Measurements from ENCODE around the gene NR4A1. TPM values are rescaled to one million over a fixed set of nuclear protein-coding genes. Genes with fewer than 3 reads are reported as not detected.

The NR4A1 gene
- total RNA-seq, 1 experiment from 2014 or later = 4.4 TPM

DNA sequence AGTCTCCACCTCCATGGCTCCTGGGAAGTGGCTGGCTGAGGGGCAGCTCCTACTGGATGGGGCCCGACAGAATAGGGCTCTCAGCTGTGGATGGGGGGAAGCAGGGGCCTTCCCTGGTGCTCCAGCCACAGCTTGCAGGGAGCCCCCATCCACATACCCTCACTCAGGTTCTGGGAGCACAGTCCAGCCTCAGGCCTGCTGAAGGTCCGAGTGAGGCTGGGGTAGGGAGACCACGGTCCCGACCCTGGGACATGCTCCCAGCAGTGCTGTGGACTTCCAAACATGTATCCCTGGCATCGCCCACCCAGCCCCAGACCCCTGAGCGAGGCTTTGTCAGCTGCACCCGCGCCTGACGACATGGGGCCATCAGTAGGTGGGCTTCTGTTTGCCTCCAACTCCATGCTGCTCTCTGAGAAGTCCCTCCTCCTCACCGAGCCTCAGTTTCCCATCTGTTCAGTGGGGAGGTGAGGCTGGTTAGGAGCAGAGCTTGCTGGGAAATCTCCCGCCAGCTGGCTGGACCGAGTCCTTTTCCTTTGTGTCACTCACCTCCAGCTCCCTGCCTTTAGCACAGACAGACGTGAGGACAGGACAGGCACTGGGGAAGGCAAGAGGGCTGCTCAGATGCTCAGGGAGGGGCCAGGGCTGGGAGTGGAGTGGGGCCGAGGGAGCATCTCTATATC is 9.4 kb downstream of the NR4A1 start:
- H3K4me3 ChIP-seq = no peak overlapping the region
- no peaks in the 10 kb centered on the region for H3K9me3 ChIP-seq
- no peaks in the 10 kb centered on the region for H3K27me3 ChIP-seq
- no peak for DNase-seq
- H3K36me3 ChIP-seq = 0 out of 2 replicates have a peak, but pooled peaks cover 2% of the 10 kb centered on the region

DNA sequence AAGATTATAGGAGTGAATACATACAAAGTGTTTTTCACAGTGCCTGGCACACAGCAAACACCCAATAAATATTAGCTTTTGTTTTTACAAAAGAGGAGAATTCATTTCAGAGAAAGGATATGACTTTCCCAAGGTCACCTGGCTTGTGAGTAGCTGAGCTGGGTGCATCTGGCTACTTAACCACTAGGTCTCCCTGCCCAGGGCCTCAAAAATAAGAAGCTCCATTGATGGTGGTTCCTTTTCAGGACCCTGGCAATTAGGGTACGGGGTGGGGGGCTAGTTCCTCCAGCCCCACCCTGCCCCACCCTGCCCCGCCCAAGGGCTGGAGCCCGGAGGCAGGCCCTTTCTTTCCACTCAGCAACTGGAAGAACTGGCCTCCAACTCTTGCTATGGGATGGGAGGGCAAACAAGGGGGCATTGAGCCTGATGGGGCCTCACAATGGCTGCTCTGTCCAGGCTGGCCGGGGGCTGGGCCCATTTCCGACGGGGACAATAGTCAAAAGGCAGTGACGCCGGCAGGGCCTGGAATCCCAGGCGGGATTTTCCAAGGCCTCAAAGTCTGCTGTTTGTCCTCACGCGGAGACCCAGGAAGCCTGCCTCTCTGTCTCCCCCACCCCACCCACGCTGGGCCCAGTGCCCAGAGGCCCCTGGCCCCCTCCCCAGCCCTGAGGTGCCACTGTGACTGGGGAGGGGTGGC is 10.4 kb downstream of the NR4A1 start:
- Histone ChIP-seq H3K4me3 (no peak overlapping the region), H3K9me3 (no peaks in the 10 kb centered on the region), H3K36me3 (0 out of 2 replicates have a peak, but pooled peaks cover 2% of the 10 kb centered on the region), H3K27me3 (no peaks in the 10 kb centered on the region)
- no peak for DNase-seq

DNA sequence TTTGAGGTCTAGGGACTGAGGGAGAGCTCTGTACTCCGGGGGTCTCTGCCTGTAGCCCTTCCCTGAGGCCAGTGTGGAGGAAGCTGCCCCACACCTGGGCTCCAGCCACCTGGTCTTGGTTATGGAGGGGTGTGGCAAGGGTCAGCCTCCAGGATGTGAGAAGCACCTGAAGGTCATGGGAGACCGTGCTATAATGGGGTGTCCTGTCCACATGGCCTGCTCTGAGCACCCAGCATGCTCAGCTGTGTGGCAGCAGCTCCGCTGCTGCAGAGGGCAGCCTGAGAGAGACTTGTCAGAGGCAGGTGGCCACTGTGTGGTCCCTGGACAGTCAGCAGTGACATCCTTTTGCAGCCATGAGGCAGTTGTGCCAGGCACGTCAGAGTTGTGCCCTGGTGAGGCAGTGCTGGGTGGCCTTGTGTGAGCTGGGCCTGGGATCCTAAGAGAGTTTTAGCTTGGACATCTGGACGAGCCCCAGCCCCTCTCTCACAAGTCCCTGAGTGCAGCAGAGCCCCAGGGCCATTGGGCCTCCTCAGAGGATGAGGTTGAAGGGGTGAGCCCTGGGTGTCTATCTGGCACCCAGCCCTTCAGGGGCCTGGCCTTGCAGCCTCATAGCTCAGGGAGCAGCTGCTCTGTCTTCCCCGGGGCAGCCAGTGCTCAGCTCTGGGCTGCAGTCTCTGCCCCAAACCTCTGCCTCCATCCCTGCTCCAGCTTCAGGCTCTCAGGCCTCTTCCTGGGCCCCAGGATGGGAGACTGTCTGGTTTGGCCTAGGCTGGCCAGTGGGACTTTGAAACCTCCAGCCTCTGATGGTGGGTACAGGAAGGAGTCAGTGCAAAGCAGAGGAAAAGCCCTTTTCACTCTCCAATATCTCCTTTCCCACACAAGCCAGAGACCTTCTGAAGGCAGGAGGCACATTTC is 11.2 kb downstream of the NR4A1 start:
- H3K9me3 ChIP-seq = no peaks in the 10 kb centered on the region
- H3K4me3 ChIP-seq = no peak overlapping the region
- H3K36me3 ChIP-seq = no peaks in the 10 kb centered on the region
- no peaks in the 10 kb centered on the region for H3K27me3 ChIP-seq
- DNase-seq = no peak

DNA sequence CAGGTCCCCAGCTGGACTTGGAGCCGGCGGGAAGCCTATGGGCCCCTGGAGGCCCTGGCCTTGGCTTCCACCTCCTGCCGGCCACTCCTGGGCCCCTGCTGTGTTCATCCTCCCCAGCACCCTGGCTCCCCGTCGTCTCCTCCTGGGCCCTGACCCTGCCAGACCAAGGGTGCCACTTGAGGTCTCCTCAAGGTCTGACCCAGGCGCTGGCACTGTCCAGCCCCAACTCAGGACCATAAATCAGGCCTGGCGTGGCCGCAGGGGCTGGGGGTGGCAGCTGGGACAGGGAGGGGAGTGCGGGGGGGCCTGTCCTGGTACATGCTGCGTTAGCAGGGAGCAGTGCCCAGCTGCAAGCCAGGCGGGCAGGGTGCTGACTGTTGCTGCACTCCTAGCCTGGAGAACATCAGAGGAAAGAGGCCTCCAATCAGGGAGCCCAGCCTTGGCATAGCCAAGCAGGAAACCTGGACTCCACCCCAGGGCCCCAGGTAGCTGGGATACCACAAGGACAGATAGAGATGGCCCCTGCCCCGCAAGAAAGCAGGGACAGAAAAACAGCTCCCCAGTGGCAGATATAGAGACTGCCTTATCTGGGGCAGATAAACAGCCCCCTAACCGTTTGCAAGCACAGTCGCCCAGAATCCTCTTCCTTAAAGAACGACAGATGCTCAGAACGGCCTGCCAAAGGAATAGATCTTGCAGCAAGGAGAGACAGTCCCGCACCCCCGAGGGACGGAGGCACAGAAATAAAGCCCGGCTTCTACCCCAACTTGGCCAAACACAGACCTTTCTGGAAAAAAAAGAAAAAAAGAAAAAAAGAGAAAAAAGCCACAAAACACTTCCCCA is 12.1 kb downstream of the NR4A1 start:
- no peaks in the 10 kb centered on the region for H3K9me3 ChIP-seq
- H3K27me3 ChIP-seq = no peaks in the 10 kb centered on the region
- peak; percentile 50 for DNase-seq
- no peaks in the 10 kb centered on the region for H3K36me3 ChIP-seq
- no peak overlapping the region for H3K4me3 ChIP-seq

DNA sequence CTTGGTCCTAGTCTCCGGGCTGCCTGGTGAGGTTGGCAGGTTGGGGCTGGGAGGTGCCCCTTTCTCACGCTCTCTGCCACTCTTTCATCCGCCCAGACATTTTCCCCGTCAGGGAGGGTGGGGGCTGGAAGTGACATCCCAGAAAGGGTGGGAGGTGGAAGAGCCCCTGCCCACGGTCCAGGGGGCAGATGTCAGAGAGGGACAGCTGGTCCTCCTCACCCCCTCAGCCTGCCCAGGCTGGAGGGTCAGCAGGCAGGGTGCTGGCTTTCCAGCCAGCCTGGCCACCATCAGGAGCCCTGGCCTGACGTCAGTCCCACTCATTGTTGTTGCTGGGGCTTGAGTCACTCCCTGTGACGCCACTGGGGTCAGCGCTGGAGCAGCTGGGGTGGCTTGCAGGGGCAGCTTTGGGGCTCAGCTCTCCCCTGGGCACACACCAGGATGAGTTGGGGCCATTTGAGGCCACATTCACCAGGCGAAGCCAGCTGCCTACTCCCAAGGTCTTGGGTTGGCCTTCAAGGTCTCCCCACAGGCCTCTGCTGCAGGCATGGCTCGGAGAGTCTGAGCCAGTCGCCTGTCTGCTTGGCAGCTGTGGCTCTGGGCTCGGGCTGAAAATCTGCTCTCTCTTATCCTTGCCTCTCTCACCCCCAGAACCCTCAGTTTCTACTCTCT is 12.9 kb downstream of the NR4A1 start:
- Histone ChIP-seq H3K4me3 (no peak overlapping the region), H3K36me3 (no peaks in the 10 kb centered on the region), H3K27me3 (no peaks in the 10 kb centered on the region), H3K9me3 (no peaks in the 10 kb centered on the region; the same call in 1 of the 2 replicates)
- DNase-seq = peak; percentile 58

DNA sequence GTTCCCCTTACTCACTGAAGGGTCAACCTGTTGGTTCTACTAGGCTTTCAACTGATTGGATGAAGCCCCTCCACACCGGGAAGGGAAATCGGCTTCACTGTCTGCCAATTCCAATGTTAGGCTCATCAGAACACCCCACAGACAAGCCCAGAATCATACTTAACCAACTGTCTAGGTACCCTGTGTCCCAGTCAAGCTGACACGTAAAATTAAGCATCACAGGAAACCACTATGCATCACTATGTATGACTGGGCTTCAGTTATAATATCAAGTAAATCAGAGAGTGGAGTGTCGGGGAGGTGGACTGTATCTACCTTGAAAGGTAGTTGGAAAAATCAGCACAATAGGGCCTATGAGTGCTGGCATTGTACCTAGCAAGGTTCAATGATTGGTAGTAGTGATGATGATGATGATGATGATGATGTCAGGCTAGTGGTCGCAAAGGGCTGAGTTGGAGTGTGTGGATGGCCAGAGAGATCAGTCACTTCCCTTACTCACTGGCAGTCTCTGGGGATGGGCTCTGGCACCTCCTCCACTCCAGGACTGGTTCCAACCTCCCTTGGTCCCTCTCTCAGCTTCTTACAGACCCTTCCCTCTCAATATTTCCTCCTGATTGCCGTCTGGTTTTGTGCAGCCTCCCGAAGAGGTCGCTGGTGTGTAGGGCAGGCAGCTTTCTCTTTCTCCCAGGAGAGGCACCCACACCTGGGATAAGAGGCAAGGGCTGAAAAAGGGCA is 15.3 kb downstream of the NR4A1 start:
- no peak for DNase-seq
- Histone ChIP-seq H3K36me3 (peaks cover 3% of the 10 kb centered on the region), H3K4me3 (no peak overlapping the region), H3K9me3 (no peaks in the 10 kb centered on the region; the same call in 1 of the 2 replicates), H3K27me3 (no peaks in the 10 kb centered on the region)

DNA sequence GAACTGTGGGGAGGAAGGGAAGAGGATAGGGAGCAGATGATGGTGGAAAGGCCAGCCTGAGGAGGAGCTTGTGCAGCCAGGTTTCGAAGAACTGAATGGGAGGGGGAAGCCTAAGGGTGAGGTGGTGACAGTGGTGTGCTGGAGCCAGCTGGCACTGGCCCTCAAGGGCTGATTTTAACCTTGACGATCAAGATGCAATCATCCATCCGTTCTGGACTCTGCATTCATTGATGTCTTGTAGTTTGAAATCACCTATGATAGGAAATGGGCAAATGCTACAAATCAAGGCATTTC is 15.8 kb downstream of the NR4A1 start:
- no peaks in the 10 kb centered on the region for H3K27me3 ChIP-seq
- no peak overlapping the region for H3K4me3 ChIP-seq
- H3K9me3 ChIP-seq = no peaks in the 10 kb centered on the region; the same call in 1 of the 2 replicates
- DNase-seq = no peak
- peaks cover 8% of the 10 kb centered on the region for H3K36me3 ChIP-seq

DNA sequence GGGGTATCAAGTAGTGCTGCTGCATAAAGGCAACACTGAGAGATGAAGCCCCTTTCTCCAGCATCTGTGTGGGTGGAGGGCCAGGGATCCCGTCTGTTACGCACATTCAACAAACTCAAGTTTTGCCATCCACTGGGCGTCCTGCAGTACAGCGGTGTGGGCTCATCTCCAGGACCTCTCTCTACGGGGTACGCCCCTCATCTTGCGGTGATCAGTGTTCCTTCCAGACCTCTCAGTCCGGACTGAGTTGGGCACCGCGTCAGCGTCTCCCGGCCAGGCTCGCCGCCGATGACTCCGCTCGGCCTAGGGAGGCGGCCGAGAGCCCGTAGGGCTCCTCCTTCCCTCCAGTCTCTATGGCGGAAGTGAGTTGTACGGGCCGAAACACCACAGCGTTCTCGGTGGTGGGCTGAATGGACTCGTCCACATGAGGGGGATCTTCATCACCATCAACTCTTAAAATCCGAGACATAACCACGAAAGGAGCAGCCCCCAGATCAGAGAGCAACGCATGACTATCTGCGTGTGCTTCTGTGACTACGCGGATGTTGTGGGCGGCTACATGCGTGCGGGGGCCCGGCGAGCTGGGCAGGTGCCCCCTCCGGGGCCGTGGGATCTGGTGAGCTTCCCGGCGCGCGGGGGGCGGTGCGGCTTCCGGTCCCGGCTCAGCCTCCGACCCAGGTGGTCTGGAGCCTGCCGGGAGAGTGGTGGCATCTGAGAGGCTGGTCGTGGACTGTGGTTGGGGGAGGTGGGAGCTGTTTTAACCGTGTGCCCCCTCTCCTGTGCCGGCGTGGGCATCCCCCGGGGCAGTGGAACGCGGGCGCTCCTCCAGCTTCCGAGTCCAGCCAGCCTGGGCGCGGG is 18.3 kb downstream of the NR4A1 start, which contains the start of gene ATG101:
TSS of gene ATG101 (plus strand) at position 652 of the 858 bp plus-strand sequence. CDS start 3,673 bp downstream, outside the sequence.
- H3K27me3 ChIP-seq = no peaks in the 10 kb centered on the region
- no peaks in the 10 kb centered on the region; the same call in 1 of the 2 replicates for H3K9me3 ChIP-seq
- peaks cover 29% of the 10 kb centered on the region for H3K36me3 ChIP-seq
- peak; percentile 91 for DNase-seq
- peak within 1 kb of the TSS; percentile 83 for H3K4me3 ChIP-seq

DNA sequence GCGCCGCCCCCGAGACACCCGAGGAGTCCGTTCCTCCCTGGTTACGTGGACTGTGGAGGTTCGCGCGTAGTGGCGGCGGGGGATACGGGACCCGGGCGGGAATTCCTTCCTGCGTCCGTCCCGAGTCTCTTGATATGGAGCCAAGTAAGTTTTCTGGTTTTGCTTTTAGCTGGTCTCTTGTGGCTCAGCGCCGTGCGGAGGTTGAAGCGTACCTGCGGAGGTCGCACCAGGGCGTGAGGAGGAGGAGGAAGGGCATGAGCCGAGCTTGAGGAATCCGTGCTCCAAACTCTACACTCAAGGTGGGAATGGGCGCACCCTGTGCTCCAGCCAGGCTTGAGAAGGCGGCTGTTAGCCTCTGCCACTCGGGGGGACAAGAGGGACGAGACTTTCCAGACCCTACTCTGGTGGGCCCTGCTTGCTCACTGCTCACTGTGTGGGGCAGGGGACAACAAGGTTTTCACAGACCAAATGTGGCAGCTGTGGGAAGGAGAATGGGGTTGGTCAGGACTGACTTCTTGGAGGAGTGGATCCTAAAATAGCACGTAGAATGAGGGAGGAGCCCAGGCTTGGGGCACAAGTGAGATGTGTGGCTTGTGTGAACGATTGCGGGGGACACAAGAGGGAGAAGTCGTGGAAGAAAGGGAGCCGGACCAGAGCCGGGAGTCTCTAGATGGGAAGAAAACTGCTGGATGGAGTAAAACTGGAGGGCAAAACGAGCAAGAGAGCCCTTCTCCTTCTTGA is 19.1 kb downstream of the NR4A1 start:
- Histone ChIP-seq H3K4me3 (peak overlapping the region; percentile 83), H3K9me3 (no peaks in the 10 kb centered on the region; the same call in 1 of the 2 replicates), H3K36me3 (peaks cover 37% of the 10 kb centered on the region), H3K27me3 (no peaks in the 10 kb centered on the region)
- no peak for DNase-seq

DNA sequence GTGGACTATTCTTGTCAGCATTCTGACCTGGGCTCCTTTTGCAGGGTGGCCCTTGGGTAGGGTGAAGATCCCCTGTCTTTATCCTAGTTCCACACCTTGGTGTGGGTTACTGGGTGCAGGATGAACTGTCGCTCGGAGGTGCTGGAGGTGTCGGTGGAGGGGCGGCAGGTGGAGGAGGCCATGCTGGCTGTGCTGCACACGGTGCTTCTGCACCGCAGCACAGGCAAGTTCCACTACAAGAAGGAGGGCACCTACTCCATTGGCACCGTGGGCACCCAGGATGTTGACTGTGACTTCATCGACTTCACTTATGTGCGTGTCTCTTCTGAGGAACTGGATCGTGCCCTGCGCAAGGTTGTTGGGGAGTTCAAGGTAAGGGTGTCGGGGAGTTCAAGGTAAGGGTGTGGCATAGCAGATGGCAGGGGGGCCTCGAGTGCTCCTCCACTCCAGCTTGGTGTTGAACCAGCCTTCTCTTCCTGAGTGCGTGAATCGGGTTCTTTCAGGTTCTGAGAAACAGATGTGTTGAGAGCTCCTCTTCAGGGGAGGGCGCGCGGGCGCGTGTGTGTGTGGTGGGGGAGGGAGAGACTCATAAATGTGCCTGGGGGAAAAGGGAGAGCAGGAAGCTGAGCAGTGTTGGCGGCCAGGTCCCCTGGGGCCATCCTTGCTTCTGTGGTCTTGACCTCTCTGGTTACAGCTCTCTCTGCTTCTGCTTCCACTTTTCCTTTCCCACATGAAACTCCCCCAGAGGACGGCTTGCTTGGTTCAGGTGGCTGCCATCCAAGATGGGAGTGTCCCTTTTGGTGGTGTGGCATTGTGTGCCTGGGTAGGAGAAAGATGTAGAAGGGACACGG is 22.5 kb downstream of the NR4A1 start:
- Histone ChIP-seq H3K27me3 (no peaks in the 10 kb centered on the region), H3K36me3 (peaks cover 58% of the 10 kb centered on the region)
- no peak for DNase-seq

DNA sequence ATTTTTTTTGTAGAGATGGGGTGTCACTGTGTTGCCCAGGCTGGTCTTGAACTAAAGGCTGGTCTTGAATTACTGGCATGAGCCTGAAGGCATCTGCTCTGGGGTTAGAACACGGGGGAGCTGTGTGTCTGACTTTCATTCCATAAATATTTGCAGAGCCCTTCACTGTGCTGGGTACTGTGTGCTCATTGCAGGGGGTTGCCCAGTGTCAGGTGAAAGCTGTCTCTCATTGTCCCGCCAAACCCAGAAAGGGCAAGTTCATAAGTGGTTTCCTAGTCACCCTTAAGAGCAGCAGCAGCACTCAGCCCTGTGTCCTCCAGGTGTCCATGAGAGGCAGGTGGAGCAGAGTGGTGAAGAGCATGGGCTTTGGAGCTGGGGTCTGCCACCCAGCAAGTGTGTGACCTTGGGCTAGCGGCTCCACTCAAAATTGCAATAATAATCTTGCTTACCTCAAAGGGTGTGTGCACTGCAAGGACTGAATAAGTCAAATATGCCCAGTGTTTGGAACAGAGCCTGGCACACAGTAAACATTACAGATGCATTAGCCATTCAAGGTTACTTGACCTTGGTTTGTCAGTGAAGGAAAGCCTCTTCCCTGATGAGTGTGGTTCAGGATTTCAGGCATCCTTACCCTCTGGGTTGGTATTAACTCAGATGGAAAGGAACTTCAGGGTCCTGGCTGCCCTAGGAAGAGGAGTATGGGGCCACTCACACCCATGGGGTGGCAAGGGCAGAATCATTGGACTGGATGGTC is 23.9 kb downstream of the NR4A1 start:
- Histone ChIP-seq H3K4me3 (no peak overlapping the region), H3K9me3 (no peaks in the 10 kb centered on the region), H3K36me3 (peaks cover 59% of the 10 kb centered on the region), H3K27me3 (no peaks in the 10 kb centered on the region)
- DNase-seq = no peak

More for the DNA sequence above, 22.5 kb downstream of the NR4A1 start:
- H3K4me3 ChIP-seq = no peak overlapping the region
- H3K9me3 ChIP-seq = no peaks in the 10 kb centered on the region; the same call in 1 of the 2 replicates

DNA sequence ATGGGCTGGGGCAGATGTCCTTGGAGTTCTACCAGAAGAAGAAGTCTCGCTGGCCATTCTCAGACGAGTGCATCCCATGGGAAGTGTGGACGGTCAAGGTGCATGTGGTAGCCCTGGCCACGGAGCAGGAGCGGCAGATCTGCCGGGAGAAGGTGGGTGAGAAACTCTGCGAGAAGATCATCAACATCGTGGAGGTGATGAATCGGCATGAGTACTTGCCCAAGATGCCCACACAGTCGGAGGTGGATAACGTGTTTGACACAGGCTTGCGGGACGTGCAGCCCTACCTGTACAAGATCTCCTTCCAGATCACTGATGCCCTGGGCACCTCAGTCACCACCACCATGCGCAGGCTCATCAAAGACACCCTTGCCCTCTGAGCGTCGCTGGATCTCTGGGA is 25.6 kb downstream of the NR4A1 start:
- Histone ChIP-seq H3K36me3 (peaks cover 55% of the 10 kb centered on the region), H3K9me3 (no peaks in the 10 kb centered on the region), H3K27me3 (no peaks in the 10 kb centered on the region)

More for the DNA sequence above, 25.6 kb downstream of the NR4A1 start:
- no peak for DNase-seq
- no peak overlapping the region for H3K4me3 ChIP-seq
